ENCODE measurements around the gene SIRPD.
"Not testable (repeated sequence)": the region's sequence is repeated elsewhere in the genome, so short reads cannot be mapped to it uniquely, and the experiment has no call there.

The SIRPD gene

GRCh38 chr20:1557605-1558004 lies at the start of gene SIRPD:
Gene SIRPD, minus strand, starts transcription at chr20:1557705. Its CDS starts 52 bp downstream, at chr20:1557653.
- TF ChIP-seq CTCF (conservative IDR thresholded peaks at IDR 0.05) = no peak
- H3K27ac ChIP-seq = no peak within 1 kb of the TSS

- TF ChIP-seq CTCF (conservative IDR thresholded peaks at IDR 0.05) = no peak
- no peak overlapping the region for H3K27ac ChIP-seq
Observed at GRCh38 chr20:1600736-1601135, 43.2 kb upstream of the SIRPD start.

- H3K27ac ChIP-seq = no peak overlapping the region
- TF ChIP-seq CTCF (conservative IDR thresholded peaks at IDR 0.05) = no peak
Observed at GRCh38 chr20:1595333-1595732, 37.8 kb upstream of the SIRPD start.

- TF ChIP-seq CTCF (conservative IDR thresholded peaks at IDR 0.05) = no peak
- H3K27ac ChIP-seq = no peak overlapping the region
Observed at GRCh38 chr20:1588533-1589460, 31.3 kb upstream of the SIRPD start.

- no peak overlapping the region for H3K27ac ChIP-seq
- TF ChIP-seq CTCF (conservative IDR thresholded peaks at IDR 0.05) = no peak
Observed at GRCh38 chr20:1587781-1588532, 30.5 kb upstream of the SIRPD start.

GRCh38 chr20:1579488-1579887 lies 22.0 kb upstream of the SIRPD start:
- TF ChIP-seq CTCF (conservative IDR thresholded peaks at IDR 0.05) = no peak
- no peak overlapping the region for H3K27ac ChIP-seq

GRCh38 chr20:1577906-1578305 lies 20.4 kb upstream of the SIRPD start:
- no peak overlapping the region for H3K27ac ChIP-seq
- no peak for TF ChIP-seq CTCF (conservative IDR thresholded peaks at IDR 0.05)

- not testable (repeated sequence) for H3K27ac ChIP-seq
Observed at GRCh38 chr20:1577313-1577712, 19.8 kb upstream of the SIRPD start.
